Sigmoid colon (tissue), 7 donors: Measurements from ENCODE around the gene LIMK2. TPM values are rescaled to one million over a fixed set of nuclear protein-coding genes. Genes with fewer than 3 reads are reported as not detected.

Experiments
- DNase-seq: peaks from one replicate; pipeline ENCODE4 v3.0.0-alpha.2; 2019
- H3K27ac ChIP-seq, 4 donors: fragments of 200-600 bp; sonication (generic); one replicate each; pipeline ENCODE4 v1.5.1; 2016 to 2019; ENCODE audit warnings: mild to moderate bottlenecking in 1 of 4
- H3K27me3 ChIP-seq, 3 donors: fragments of 200-600 bp; sonication (generic); one replicate each; pipeline ENCODE4 v1.5.1; 2019; ENCODE audit warnings: mild to moderate bottlenecking in 1 of 3
- H3K36me3 ChIP-seq, 4 donors: fragments of 200-600 bp; sonication (generic); one replicate each; pipeline ENCODE4 v1.5.1; 2016 to 2019
- H3K4me1 ChIP-seq, 4 donors: fragments of 200-600 bp; sonication (generic); one replicate each; pipeline ENCODE4 v1.5.1; 2017 to 2019
- H3K4me3 ChIP-seq, 4 donors: fragments of 200-600 bp; sonication (generic); one replicate each; pipeline ENCODE4 v1.5.1; 2017 to 2019; ENCODE audit warnings: mild to moderate bottlenecking in 2 of 4, moderate library complexity in 1 of 4
- H3K9me3 ChIP-seq, 4 donors: fragments of 200-600 bp in 3 of 4; sonication (generic) in 3 of 4; one replicate each; pipeline versions ENCODE4 v1.5.1 to v1.6.1; 2013 to 2019
- CTCF ChIP-seq, 4 experiments: fragments of 450-650 bp in 3 of 4; fragments of 200-600 bp in 1 of 4; IDR thresholded peaks; one replicate each; pipeline ENCODE4 v1.5.1; 2016 to 2019; ENCODE audit warnings: antibody characterized with exemption in 4 of 4, mild to moderate bottlenecking in 3 of 4, moderate library complexity in 2 of 4
- EP300 ChIP-seq, 4 donors: sonication (generic); formaldehyde crosslinking; IDR thresholded peaks; one replicate each; pipeline ENCODE4 v1.6.1; 2017; ENCODE audit warnings: antibody characterized with exemption in 4 of 4
- POLR2A ChIP-seq, 2 donors: fragments of 450-650 bp; IDR thresholded peaks; one replicate each; pipeline ENCODE4 v1.6.1; 2016; ENCODE audit warnings: antibody characterized with exemption in 2 of 2, mild to moderate bottlenecking in 2 of 2, moderate library complexity in 2 of 2
- POLR2AphosphoS5 ChIP-seq, 4 donors: sonication (generic); formaldehyde crosslinking; IDR thresholded peaks; one replicate each; pipeline ENCODE4 v1.6.1; 2017; ENCODE audit warnings: antibody characterized with exemption in 4 of 4
- WGBS, 2 donors: extraction: QIAGEN DNeasy Blood & Tissue Kit; methylation state at CpG; one replicate each; pipeline ENCODE4 v1.1.7; 2013; 5-methylcytosine and 5-hydroxymethylcytosine counted together
- intact Hi-C: fragments of 100-400 bp; cut with DNase I; formaldehyde crosslinking; loops from one replicate; pipeline ENCODE4 v1.15.1; 2023
- polyA plus RNA-seq, 3 donors: library from polyadenylated mRNA; stranded (reverse); fragments of 200-250 nt; gene quantifications; one replicate each; pipeline ENCODE4 v1.2.3, GENCODE V29; 2013
- total RNA-seq, 4 donors: library from RNA; depleted of rRNA; stranded (reverse); fragments of >200 nt; gene quantifications; one replicate each; pipeline ENCODE4 v1.1.0, GENCODE V29; 2016
- donor health status: healthy with polysubstance abuse.
- donor health status: Bipolar disorder and iron deficiency.
- donor health status: healthy.

Gene LIMK2
- total and polyA plus RNA-seq, 7 donors: 10.3 to 58.7 (median 20.8) TPM

- WGBS, 2 donors: 27 to 72% methylated on average over 4 of the region's 4 CpGs
- no peak overlapping the region for H3K4me3 ChIP-seq
- no peaks in the 10 kb centered on the region for H3K27me3 ChIP-seq
- H3K9me3 ChIP-seq: no peaks in the 10 kb centered on the region
- H3K4me1 ChIP-seq: peaks cover 0 to 29% (median 22%) of the 10 kb centered on the region in 4 donors
- DNase-seq: no peak
- TF ChIP-seq POLR2AphosphoS5 (IDR thresholded peaks at IDR 0.05) (no peak), POLR2A (IDR thresholded peaks at IDR 0.05) (no peak), CTCF (IDR thresholded peaks at IDR 0.05) (no peak), EP300 (IDR thresholded peaks at IDR 0.05) (no peak)
- H3K36me3 ChIP-seq: no peaks in the 10 kb centered on the region
- intact Hi-C loops: no loop called here
- no peak overlapping the region for H3K27ac ChIP-seq
Measured at GRCh38 chr22:31250740-31251600, 38.9 kb downstream of the LIMK2 start.

GRCh38 chr22:31253949-31254348 lies 41.9 kb downstream of the LIMK2 start:
- DNase-seq: peak; percentile 39
- no peak for TF ChIP-seq EP300 (IDR thresholded peaks at IDR 0.05)
- no peak for TF ChIP-seq POLR2A (IDR thresholded peaks at IDR 0.05)
- TF ChIP-seq POLR2AphosphoS5 (IDR thresholded peaks at IDR 0.05): no peak
- no peak for TF ChIP-seq CTCF (IDR thresholded peaks at IDR 0.05)
- Histone ChIP-seq H3K27me3 (no peaks in the 10 kb centered on the region), H3K36me3 (peaks cover 0 to 9% (median under 1%) of the 10 kb centered on the region in 4 donors), H3K4me3 (no peak overlapping the region), H3K27ac (no peak overlapping the region), H3K4me1 (peaks cover 0 to 15% (median 8%) of the 10 kb centered on the region in 4 donors), H3K9me3 (no peaks in the 10 kb centered on the region)
- intact Hi-C loops: no loop called here
- WGBS, 2 donors: 22 to 73% methylated on average over 4 of the region's 4 CpGs

- Histone ChIP-seq H3K9me3 (no peaks in the 10 kb centered on the region), H3K27ac (no peak overlapping the region), H3K4me3 (no peak overlapping the region), H3K27me3 (no peaks in the 10 kb centered on the region), H3K4me1 (no peaks in the 10 kb centered on the region), H3K36me3 (peaks cover 0 to 48% (median 20%) of the 10 kb centered on the region in 4 donors)
- 95% methylated on average over 8 of the region's 8 CpGs for WGBS, 2 donors
- TF ChIP-seq POLR2A (IDR thresholded peaks at IDR 0.05) (no peak), POLR2AphosphoS5 (IDR thresholded peaks at IDR 0.05) (no peak), EP300 (IDR thresholded peaks at IDR 0.05) (no peak), CTCF (IDR thresholded peaks at IDR 0.05) (no peak)
- no peak for DNase-seq
- intact Hi-C loops: no loop called here
Measured at GRCh38 chr22:31259798-31260473, 47.8 kb downstream of the LIMK2 start.

GRCh38 chr22:31260474-31260856 lies 48.4 kb downstream of the LIMK2 start:
- no peaks in the 10 kb centered on the region for H3K9me3 ChIP-seq
- no peak for DNase-seq
- WGBS, 2 donors: 88 to 97% methylated on average over 3 of the region's 3 CpGs
- H3K27ac ChIP-seq: no peak overlapping the region
- no peaks in the 10 kb centered on the region for H3K4me1 ChIP-seq
- intact Hi-C loops: no loop called here
- H3K27me3 ChIP-seq: no peaks in the 10 kb centered on the region
- TF ChIP-seq POLR2AphosphoS5 (IDR thresholded peaks at IDR 0.05): no peak
- TF ChIP-seq CTCF (IDR thresholded peaks at IDR 0.05): no peak
- no peak for TF ChIP-seq EP300 (IDR thresholded peaks at IDR 0.05)
- no peak for TF ChIP-seq POLR2A (IDR thresholded peaks at IDR 0.05)
- H3K36me3 ChIP-seq: peaks cover 0 to 48% (median 20%) of the 10 kb centered on the region in 4 donors
- no peak overlapping the region for H3K4me3 ChIP-seq
